Thyroid gland (tissue), 4 donors: ENCODE results near the gene TFPI. TPM values are rescaled to one million over a fixed set of nuclear protein-coding genes. Genes with fewer than 3 reads are reported as not detected.

Source experiments
- DNase-seq, 2 donors: peaks; one replicate each; pipeline ENCODE4 v3.0.0-alpha.2; 2019
- H3K27ac ChIP-seq, 3 donors: fragments of 200-600 bp; sonication (generic); 1 replicate in 2 of 3; 2 replicates in 1 of 3; pipeline ENCODE4 v1.5.1; 2016 to 2019; ENCODE audit warnings: mild to moderate bottlenecking in 1 of 3, moderate library complexity in 1 of 3
- H3K27me3 ChIP-seq: fragments of 200-600 bp; sonication (generic); one replicate; pipeline ENCODE4 v1.5.1; 2019
- H3K36me3 ChIP-seq, 2 donors: fragments of 200-600 bp; sonication (generic); one replicate each; pipeline ENCODE4 v1.5.1; 2016 to 2019
- H3K4me1 ChIP-seq, 2 donors: fragments of 200-600 bp; sonication (generic); one replicate each; pipeline ENCODE4 v1.5.1; 2017 to 2019
- H3K4me3 ChIP-seq, 3 donors: fragments of 200-600 bp; sonication (generic); replicated peaks in 1 of 3; 1 replicate in 2 of 3; 2 replicates in 1 of 3; pipeline ENCODE4 v1.5.1; 2016; ENCODE audit warnings: mild to moderate bottlenecking in 1 of 3
- H3K9me3 ChIP-seq: fragments of 200-600 bp; sonication (generic); one replicate; pipeline ENCODE4 v1.5.1; 2017
- CTCF ChIP-seq, 6 experiments: fragments of 200-600 bp in 3 of 6; fragments of 450-650 bp in 3 of 6; sonication (generic) in 3 of 6; IDR thresholded peaks; one replicate each; pipeline ENCODE4 v1.5.1; 2016 to 2019; ENCODE audit warnings: antibody characterized with exemption in 6 of 6, mild to moderate bottlenecking in 2 of 6, inconsistent platforms in 1 of 6, moderate library complexity in 1 of 6
- POLR2A ChIP-seq, 2 donors: fragments of 450-650 bp; IDR thresholded peaks; one replicate each; pipeline ENCODE4 v1.6.1; 2017; ENCODE audit warnings: antibody characterized with exemption in 2 of 2, mild to moderate bottlenecking in 2 of 2, moderate library complexity in 1 of 2
- WGBS, 2 donors: methylation state at CpG; one replicate each; pipeline ENCODE4 v1.1.5; 2017; 5-methylcytosine and 5-hydroxymethylcytosine counted together
- intact Hi-C: fragments of 100-400 bp; cut with DNase I; formaldehyde crosslinking; loops from one replicate; pipeline ENCODE4 v1.15.1; 2023
- total RNA-seq, 4 donors: library from RNA; depleted of rRNA; stranded (reverse); fragments of >200 nt; gene quantifications; one replicate each; pipeline ENCODE4 v1.2.3, GENCODE V29; 2016

Gene TFPI
- total RNA-seq, 4 donors from 2014 or later = 56.7 to 208 (median 144) TPM

- intact Hi-C loops = no loop called here
- DNase-seq = no peak
- Histone ChIP-seq H3K9me3 (no peaks in the 10 kb centered on the region), H3K4me3 (no peak overlapping the region), H3K27ac (no peak overlapping the region), H3K36me3 (no peaks in the 10 kb centered on the region), H3K27me3 (no peaks in the 10 kb centered on the region), H3K4me1 (no peaks in the 10 kb centered on the region)
- 81 to 87% methylated on average over 14 of the region's 14 CpGs for WGBS, 2 donors
- TF ChIP-seq CTCF (IDR thresholded peaks at IDR 0.05) (no peak), POLR2A (IDR thresholded peaks at IDR 0.05) (no peak)
Measured at GRCh38 chr2:187532333-187533120, 21.7 kb downstream of the TFPI start.

GRCh38 chr2:187529977-187530721 is 24.1 kb downstream of the TFPI start:
- intact Hi-C loops = no loop called here
- WGBS, 2 donors = 82 to 85% methylated on average over 7 of the region's 7 CpGs
- Histone ChIP-seq H3K4me3 (no peak overlapping the region), H3K27ac (no peak overlapping the region), H3K9me3 (no peaks in the 10 kb centered on the region), H3K27me3 (no peaks in the 10 kb centered on the region), H3K36me3 (no peaks in the 10 kb centered on the region), H3K4me1 (peaks cover 0 to 4% of the 10 kb centered on the region in 2 donors)
- DNase-seq = no peak
- TF ChIP-seq POLR2A (IDR thresholded peaks at IDR 0.05) (no peak), CTCF (IDR thresholded peaks at IDR 0.05) (no peak)

- 88 to 91% methylated on average over 3 of the region's 3 CpGs for WGBS, 2 donors
- Histone ChIP-seq H3K4me3 (no peak overlapping the region), H3K9me3 (no peaks in the 10 kb centered on the region), H3K4me1 (peaks cover 0 to 4% of the 10 kb centered on the region in 2 donors), H3K27ac (no peak overlapping the region), H3K36me3 (no peaks in the 10 kb centered on the region), H3K27me3 (no peaks in the 10 kb centered on the region)
- DNase-seq = no peak
- intact Hi-C loops = no loop called here
- TF ChIP-seq CTCF (IDR thresholded peaks at IDR 0.05) (no peak), POLR2A (IDR thresholded peaks at IDR 0.05) (no peak)
Measured at GRCh38 chr2:187529248-187529976, 24.8 kb downstream of the TFPI start.

- H3K4me3 ChIP-seq = no peak overlapping the region
- intact Hi-C loops = no loop called here
- H3K36me3 ChIP-seq = no peaks in the 10 kb centered on the region
- DNase-seq = no peak
- no peaks in the 10 kb centered on the region for H3K9me3 ChIP-seq
- H3K4me1 ChIP-seq = peaks cover 0 to 4% of the 10 kb centered on the region in 2 donors
- TF ChIP-seq CTCF (IDR thresholded peaks at IDR 0.05) = no peak
- TF ChIP-seq POLR2A (IDR thresholded peaks at IDR 0.05) = no peak
- peak overlapping the region in 1 of 3 donors; percentile 30 for H3K27ac ChIP-seq
- 88 to 92% methylated on average over 1 of the region's 1 CpG for WGBS, 2 donors
- H3K27me3 ChIP-seq = no peaks in the 10 kb centered on the region
Measured at GRCh38 chr2:187528042-187528441, 26.2 kb downstream of the TFPI start.
